Activated gamma-delta T cell treated with Interleukin-2 at 50 U/mL for 16 hours (primary cell): ENCODE data around the gene LRRC51.
A peak's percentile ranks its signal among the peaks of the same experiment; 100 is the strongest.
"Not testable (repeated sequence)": the region's sequence is repeated elsewhere in the genome, so short reads cannot be mapped to it uniquely, and the experiment has no call there.

Source experiments
- DNase-seq: peaks from one replicate; pipeline ENCODE4 v3.0.0-alpha.2; 2020

LRRC51 gene

DNA sequence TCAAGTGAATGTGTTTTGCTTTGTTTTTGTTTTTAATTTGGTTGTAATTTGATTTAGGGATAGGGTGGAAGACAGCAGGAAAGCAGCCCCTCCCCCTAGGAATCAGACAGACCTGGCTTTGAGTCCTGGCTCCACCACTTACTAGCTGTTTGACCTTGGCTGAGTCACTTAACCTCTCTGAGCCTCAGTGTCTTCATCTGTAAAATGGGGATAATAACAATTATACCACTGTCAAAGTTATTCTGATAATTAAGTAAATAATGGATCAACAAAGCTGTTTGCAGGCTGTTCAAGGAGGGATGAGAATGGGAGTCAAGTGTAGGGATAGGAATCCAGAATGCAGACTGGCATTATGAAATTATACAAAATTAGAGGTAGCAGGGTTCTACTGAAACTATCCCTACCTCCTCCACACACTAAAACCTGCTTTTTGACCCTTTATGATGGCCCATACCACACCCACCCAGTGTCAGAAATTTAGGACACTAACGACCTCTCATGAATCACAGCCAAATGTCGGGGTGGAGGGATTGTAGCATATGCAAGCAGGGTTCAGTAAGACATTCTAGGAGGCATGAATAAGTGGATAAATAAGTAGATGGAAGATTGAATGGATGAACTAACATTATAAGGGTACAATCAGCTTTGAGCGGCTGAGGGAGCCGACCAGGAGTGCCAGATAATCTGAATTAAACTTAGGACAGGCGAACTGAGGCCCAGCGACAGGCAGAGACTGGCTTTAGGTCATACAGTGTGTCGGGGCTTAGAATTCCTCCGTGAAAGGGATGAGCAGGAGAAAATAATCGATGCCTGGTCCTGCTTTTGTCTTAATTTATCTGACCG lies 30.9 kb downstream of the LRRC51 start:
- no peak for DNase-seq

DNA sequence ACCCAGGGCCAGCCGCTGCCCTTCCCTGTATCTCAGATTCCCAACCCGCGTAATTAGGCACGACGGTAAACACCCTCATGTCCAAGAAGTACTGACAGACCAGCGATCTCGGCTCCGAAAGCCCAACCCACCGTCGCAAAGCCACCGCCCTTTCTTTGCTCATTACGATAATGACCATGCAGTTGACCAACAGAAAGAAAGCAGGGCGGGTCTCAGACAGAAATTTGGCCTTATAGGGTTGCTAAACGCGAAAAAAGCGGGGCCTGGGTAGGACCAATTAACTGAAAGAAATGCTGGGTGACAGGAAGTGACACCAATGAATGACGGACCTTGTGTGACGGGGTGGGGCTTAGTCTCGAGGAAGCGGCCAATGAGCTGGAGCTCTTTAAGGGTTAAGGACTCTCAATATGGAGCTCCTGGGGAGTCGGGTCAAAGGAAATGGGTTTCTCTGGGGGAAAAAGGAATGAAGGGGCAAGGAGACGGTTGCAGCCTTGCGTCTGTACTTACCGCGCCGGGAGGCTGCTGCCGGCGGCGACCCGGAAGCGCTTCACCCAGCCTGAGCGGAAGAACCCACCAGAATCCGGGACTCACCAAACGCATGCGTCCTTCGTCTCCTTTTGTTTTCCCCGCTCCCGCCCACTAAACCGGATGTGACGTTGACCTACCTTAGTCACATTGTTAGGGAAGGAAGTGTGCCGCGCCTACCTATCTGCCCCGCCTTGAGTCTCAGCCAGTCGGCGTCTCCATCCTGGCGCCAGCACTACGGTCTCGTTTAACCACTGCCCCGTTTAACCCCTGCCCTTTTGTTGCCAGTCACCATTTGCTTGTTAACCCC lies 31.7 kb downstream of the LRRC51 start, which contains the start of gene ANAPC15:
ANAPC15 (minus strand) TSS at position 553 of the 835 bp plus-strand sequence. CDS start 1,419 bp downstream, outside the sequence.
- peak; percentile 97 for DNase-seq

DNA sequence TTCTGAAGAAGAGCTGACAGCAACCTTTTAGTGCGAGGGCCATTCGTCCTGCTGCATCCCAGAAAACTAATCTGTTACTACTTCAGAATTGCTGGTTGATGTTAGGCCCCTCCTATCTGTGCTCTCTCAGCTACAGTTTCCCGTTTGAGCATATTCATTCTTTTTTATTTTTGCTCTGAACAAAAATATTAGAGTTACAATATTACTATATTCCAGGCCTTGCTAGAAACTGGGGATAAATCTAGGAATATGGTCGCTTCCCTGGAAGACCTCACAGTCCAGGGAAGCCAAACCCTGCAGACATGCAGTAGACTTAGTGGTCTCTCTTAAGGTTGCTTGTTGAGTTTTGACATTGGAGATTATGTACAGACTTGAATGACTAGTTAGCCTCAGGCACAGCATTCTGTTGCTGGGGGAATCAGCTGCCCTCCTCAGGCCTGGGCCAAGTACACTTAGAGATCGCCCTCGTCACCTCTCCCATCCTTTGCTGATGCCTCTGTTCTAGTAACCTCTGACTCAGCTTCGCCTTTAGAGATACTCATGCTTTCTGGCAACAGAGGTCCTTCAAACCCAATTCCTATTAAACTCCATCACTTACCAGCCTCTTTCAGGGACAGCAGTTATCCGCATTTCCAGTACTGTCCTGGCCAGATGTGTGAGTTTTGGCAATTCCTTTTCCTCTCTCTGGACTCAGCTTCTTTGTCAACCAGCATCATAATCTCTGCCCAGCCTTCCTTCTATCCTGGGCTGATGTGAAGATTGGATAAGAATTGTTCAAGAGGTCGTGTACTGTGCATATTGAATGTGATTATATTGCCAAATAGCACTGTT lies 32.5 kb downstream of the LRRC51 start:
- no peak for DNase-seq

GRCh38 chr11:72114570-72114969 lies 33.9 kb downstream of the LRRC51 start:
- DNase-seq = no peak

DNA sequence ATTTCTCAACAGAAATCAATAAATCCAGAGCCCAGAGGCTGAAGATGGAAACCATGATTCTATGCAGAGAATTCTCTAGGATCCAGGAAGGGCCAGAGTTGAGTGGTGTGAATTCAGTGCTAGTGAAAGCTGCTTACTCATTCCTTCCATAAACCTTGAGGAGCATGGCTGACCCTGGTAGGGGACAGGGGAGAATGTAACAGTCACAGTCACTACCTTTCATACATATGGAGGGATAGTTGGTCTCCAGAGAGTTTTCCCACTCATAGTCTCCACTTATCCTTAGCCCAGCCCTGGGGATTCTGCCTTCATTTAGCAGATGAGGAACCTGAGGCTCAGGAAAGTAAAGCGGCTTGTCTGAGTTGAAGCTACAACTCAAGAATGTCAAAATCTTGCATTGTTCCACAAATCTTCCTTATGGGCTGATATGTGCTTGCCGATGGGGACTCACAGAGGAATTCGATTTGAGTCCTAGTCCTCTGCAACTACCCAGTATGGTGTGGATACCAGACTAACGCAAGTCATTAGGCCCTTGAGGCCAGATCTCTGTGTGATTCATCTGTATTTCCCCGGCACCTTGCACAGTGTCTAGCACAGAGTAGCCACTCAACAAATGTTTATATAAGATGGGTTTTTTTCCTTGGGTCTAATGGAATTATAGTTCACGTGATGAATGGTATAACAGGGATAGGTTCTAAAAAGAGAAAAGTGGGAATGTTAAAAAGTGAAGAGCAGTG lies 35.5 kb downstream of the LRRC51 start:
- no peak for DNase-seq

DNA sequence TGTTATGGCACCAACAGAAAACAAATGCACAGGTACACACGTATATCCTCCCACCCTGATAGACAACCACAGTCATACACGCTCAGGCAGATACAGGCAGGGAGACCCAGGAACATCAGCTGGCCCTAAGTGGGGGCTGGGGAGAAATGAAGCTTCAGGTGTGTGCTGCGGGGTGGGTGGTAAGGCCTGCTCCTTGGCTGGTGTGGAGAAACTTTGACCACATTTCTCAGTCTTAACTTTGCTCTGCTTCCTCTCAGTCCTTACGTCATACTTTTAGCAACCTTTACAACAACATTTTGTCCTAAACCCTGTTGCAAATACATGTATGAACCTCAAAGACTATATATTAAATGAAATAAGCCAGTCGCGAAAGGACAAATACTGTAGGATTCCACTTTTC lies 38.5 kb downstream of the LRRC51 start:
- no peak for DNase-seq

DNA sequence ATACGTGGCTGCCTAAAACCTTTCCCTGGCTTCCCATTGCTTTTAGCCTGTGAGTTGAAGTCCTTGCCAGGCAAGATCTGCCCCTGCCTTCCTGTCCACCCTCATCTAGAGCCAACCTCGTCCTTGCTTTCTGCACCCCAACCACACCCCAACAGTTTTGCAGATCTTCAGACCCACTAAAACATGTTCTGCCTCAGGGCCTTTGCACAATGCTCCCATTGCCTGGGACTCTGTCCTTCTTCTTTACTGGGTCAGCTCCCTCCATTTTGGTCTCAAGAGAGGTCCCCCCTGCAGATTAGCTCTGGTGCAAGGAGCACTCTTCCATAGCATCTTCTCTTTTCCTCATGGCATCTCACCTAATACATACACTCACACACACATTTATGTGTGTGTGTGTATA lies 40.3 kb downstream of the LRRC51 start:
- no peak for DNase-seq

DNA sequence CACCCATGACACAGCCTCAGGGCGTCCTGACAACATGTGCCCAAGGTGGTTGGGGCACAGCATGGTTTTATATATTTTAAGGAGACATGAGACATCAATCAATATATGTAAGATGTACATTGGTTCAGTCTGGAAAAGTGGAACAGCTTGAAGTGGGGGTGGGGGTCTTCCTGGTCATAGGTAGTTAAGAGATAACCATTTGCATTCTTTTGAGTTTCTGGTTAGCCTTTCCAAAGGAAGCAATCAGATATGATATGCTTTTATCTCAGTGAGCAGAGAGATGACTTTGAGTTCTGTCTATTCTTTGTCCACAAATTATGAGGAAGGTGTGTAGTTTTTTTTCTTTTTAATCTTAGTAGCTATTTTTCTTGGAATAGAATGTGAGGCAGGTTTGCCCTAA lies 42.0 kb downstream of the LRRC51 start:
- DNase-seq = no peak

GRCh38 chr11:72123117-72123653 lies 42.5 kb downstream of the LRRC51 start:
- DNase-seq = no peak

GRCh38 chr11:72124046-72124445 lies 43.4 kb downstream of the LRRC51 start:
- no peak for DNase-seq

- DNase-seq = no peak
Observed at GRCh38 chr11:72125956-72126355, 45.3 kb downstream of the LRRC51 start.

DNA sequence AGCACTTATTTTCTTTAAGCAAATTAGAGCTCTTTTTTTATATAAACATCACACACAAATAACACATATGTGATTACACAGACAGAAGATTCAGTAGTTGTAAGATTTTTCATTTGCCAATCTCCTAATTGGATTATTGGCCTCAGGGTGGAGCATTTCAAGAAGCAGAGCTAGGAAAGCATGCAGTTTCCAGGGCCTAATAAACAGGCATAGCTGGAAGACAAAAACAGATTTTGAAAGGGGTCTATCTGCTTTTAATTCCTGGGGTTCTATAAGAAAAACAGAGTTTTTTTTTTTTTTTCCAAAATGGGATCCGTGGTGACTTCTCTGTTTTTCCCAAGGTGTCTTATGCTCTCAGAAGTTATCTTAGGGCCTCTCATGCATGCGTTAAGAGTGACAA lies 47.3 kb downstream of the LRRC51 start:
- DNase-seq = no peak

- no peak for DNase-seq
Observed at GRCh38 chr11:72129381-72129780, 48.7 kb downstream of the LRRC51 start.

DNA sequence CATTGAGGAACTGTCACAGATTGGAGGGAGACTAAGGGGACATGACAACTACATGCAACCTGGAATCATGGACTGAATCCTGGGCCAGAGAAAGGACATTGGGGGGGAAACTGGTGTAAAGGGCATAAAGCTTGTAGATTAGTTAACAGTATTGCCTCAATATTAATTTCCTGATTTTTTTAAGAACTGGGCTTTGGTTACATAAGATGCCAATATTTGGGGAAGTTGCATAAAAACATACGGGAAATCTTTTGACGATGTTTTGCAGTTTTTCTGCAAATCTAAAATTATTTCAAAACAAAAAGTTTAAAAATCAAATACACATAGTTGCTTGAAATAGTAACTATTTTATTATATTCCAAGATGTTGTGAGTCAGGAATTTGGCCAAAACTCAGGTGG lies 52.0 kb downstream of the LRRC51 start:
- DNase-seq = no peak

DNA sequence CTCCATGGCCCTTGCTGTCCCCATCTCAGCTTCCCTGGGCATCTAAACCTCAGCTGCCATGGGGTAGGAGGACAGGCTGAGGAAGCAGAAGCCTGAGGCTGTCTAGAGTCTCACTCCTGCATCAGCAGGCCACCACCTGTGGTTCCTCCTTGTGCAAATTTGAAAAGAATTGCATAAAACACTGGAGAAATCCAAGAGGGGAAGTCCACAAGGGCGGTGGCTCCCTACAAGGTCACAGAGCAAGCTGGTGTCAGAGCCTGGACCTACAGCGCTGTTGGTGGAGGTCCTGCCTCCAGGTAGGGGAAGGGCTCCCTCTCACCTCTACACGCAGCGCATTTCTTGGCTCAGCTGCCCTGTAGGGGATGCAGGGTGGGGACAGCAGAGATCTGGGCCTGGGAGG lies 54.8 kb downstream of the LRRC51 start, which contains the start of gene FOLR3:
FOLR3 (plus strand) TSS at position 253 of the 400 bp plus-strand sequence. CDS start 228 bp downstream, outside the sequence.
- DNase-seq = not testable (repeated sequence)

DNA sequence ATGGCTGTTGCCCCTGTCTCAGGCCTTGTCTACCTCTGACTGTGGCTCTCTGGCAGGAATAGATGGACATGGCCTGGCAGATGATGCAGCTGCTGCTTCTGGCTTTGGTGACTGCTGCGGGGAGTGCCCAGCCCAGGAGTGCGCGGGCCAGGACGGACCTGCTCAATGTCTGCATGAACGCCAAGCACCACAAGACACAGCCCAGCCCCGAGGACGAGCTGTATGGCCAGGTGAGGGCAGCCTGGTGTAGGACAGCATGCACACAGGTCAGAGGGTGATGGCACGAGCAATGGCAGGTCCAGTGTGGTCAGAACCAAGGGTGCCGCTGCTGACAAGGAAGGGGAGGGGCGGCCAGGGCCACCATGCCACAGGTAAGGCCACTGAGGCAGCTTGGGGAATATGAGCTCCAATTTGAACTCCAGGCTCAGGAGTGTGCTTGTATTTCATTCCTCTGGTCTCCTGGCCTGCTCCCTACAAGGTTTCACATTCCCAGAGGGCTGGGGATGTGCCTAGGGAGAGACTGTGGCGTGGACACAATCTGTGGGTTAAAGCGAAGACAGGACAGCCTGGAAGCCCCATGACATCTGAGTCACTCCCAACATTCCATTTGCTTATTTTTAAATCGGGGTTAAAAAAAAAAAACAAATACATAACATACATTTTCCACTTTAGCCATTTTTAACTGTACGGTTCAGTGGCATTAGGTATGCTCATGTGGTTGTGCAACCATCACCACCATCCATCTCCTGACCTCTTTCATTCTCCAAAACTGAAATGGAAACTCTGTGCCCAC lies 55.4 kb downstream of the LRRC51 start:
- no peak for DNase-seq

- no peak for DNase-seq
Observed at GRCh38 chr11:72136684-72137262, 56.1 kb downstream of the LRRC51 start.

GRCh38 chr11:72138821-72139390 lies 58.3 kb downstream of the LRRC51 start:
- no peak for DNase-seq

- no peak for DNase-seq
Observed at GRCh38 chr11:72139500-72139899, 58.9 kb downstream of the LRRC51 start.

- no peak for DNase-seq
Observed at GRCh38 chr11:72140661-72141060, 60.0 kb downstream of the LRRC51 start.
